ENCODE data around the gene NEDD4L.

DNA sequence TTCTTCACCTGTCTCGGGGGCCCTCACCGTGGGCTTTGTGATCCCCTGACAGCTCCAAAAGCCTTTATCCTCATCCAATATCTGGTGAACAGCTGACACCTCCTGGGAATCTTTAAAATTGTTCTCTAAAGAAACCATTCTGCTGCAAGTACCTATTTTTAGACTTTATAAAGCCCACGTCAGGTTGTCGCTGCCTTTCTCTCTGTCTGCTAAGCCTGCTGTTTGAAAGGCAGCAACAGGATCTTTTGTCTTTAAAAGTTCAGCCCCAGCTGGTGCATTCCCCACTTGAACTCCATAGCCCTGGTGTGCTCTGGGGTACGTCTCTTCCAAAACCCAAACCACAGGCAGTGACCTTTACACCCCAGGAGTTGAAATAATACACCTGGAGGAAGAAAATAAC, 145.0 kb downstream of the NEDD4L start:
- TF ChIP-seq MYC (IDR thresholded peaks at IDR 0.05; ENCODE audit: low read depth, low read length) (no peak), POLR2A (IDR thresholded peaks at IDR 0.05; ENCODE audit: extremely low read depth, insufficient read length) (no peak), MAX (IDR thresholded peaks at IDR 0.05; ENCODE audit: low read depth, low read length) (no peak)
- TF ChIP-seq, protein P1, sequence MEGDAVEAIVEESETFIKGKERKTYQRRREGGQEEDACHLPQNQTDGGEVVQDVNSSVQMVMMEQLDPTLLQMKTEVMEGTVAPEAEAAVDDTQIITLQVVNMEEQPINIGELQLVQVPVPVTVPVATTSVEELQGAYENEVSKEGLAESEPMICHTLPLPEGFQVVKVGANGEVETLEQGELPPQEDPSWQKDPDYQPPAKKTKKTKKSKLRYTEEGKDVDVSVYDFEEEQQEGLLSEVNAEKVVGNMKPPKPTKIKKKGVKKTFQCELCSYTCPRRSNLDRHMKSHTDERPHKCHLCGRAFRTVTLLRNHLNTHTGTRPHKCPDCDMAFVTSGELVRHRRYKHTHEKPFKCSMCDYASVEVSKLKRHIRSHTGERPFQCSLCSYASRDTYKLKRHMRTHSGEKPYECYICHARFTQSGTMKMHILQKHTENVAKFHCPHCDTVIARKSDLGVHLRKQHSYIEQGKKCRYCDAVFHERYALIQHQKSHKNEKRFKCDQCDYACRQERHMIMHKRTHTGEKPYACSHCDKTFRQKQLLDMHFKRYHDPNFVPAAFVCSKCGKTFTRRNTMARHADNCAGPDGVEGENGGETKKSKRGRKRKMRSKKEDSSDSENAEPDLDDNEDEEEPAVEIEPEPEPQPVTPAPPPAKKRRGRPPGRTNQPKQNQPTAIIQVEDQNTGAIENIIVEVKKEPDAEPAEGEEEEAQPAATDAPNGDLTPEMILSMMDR (IDR thresholded peaks at IDR 0.05; ENCODE audit: low read depth, low read length) = no peak
